Fibroblast of lung (primary cell): Measurements from ENCODE around the gene CNBD2. TPM values are rescaled to one million over a fixed set of nuclear protein-coding genes. Genes with fewer than 3 reads are reported as not detected.

Experiments
- DNase-seq, 2 donors: peaks; one replicate each; pipeline versions ENCODE4 v3.0.0 to v3.0.0-alpha.2; 2010; ENCODE audit warnings: low read depth in 2 of 2
- H2AFZ ChIP-seq: 2 replicates; pipeline ENCODE4 v1.5.1; 2012; ENCODE audit warnings: low read length, control low read depth, inconsistent platforms
- H3K27ac ChIP-seq: 2 replicates; pipeline ENCODE4 v1.5.1; 2011; ENCODE audit warnings: low read length, control low read depth; ENCODE audit not compliant: insufficient read depth
- H3K27me3 ChIP-seq: 2 replicates; pipeline ENCODE4 v1.5.1; 2011; ENCODE audit warnings: mild to moderate bottlenecking, low read length; ENCODE audit not compliant: control insufficient read depth, insufficient read depth
- H3K36me3 ChIP-seq: 2 replicates; pipeline ENCODE4 v1.5.1; 2011; ENCODE audit warnings: low read length; ENCODE audit not compliant: control insufficient read depth, insufficient read depth
- H3K4me1 ChIP-seq: 2 replicates; pipeline ENCODE4 v1.5.1; 2011; ENCODE audit warnings: low read length; ENCODE audit not compliant: control insufficient read depth, insufficient read depth; ENCODE audit errors: extremely low read depth
- H3K4me2 ChIP-seq: 2 replicates; pipeline ENCODE4 v1.5.1; 2011; ENCODE audit warnings: low read length, control low read depth; ENCODE audit not compliant: insufficient read depth; ENCODE audit errors: extremely low read depth
- H3K4me3 ChIP-seq, 4 experiments: fragments of 200-600 bp in 1 of 4; sonication (generic) in 1 of 4; replicated peaks in 1 of 4; 2 replicates each; pipeline ENCODE4 v1.5.1; 2011 to 2016; ENCODE audit warnings: low read length in 4 of 4, low read depth in 3 of 4, mild to moderate bottlenecking in 3 of 4, control low read depth in 2 of 4, inconsistent platforms in 1 of 4, mixed read lengths in 1 of 4; ENCODE audit not compliant: insufficient read depth in 1 of 4; ENCODE audit errors: control extremely low read depth in 1 of 4
- H3K79me2 ChIP-seq: 2 replicates; pipeline ENCODE4 v1.5.1; 2012; ENCODE audit warnings: mild to moderate bottlenecking, low read length, inconsistent platforms; ENCODE audit not compliant: control insufficient read depth, insufficient read depth
- H3K9ac ChIP-seq: 2 replicates; pipeline ENCODE4 v1.5.1; 2011; ENCODE audit warnings: mild to moderate bottlenecking, low read length, control low read depth; ENCODE audit not compliant: insufficient read depth
- H3K9me3 ChIP-seq: 2 replicates; pipeline ENCODE4 v1.5.1; 2012; ENCODE audit warnings: low read depth, low read length; ENCODE audit not compliant: control insufficient read depth, insufficient read depth
- H4K20me1 ChIP-seq: 2 replicates; pipeline ENCODE4 v1.5.1; 2011; ENCODE audit warnings: low read length; ENCODE audit not compliant: control insufficient read depth, insufficient read depth; ENCODE audit errors: extremely low read depth
- EZH2 ChIP-seq: IDR thresholded peaks from 2 replicates; pipeline ENCODE4 v1.5.1; 2012; ENCODE audit warnings: low read length, control low read depth, mild to moderate bottlenecking; ENCODE audit errors: missing control alignments
- polyA plus RNA-seq, 2 donors: library from polyadenylated mRNA; depleted of rRNA in 1 of 2; stranded (reverse) in 1 of 2; unstranded in 1 of 2; fragments of >200 nt; gene quantifications; 2 replicates each; pipeline ENCODE4 v1.2.1, GENCODE V29; 2011 to 2012; ENCODE audit warnings: missing spikeins in 1 of 2
- total RNA-seq: library from RNA; depleted of rRNA; stranded (reverse); fragments of >200 nt; gene quantifications from 2 replicates; pipeline ENCODE4 v1.2.1, GENCODE V29; 2014
- TF ChIP-seq, protein P1 (sequence below), 2 donors: IDR thresholded peaks in 1 of 2; conservative IDR thresholded peaks in 1 of 2; 1 replicate in 1 of 2; 2 replicates in 1 of 2; pipeline ENCODE4 v1.5.1; 2011 to 2012; ENCODE audit warnings: low read length in 2 of 2, control low read depth in 1 of 2, inconsistent platforms in 1 of 2, low read depth in 1 of 2, mild to moderate bottlenecking in 1 of 2

The CNBD2 gene
- total and polyA plus RNA-seq, 2 donors (not counting 1 experiment from before 2014, with no cell fraction given): 1.1 to 2.6 TPM

DNA sequence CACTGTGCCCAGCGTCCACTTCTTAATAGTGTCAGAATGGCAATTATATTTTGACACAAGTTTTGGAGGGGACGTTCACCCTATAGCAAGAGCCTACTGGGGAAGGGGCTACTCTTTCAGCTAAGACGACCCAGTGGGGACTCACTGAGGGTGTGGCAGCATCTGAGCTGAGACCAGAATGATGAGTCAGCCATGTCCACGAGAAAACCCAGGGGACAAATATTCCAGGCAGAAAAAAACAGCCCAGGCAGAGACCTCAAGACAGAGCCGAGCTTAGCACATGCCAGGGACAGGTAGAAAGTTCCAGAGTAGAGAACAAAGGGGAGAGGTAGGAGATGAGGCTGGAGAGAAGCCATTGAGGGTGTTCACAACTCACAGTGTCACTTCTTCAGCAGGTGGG lies 11.2 kb downstream of the CNBD2 start:
- no peaks in the 10 kb centered on the region for H3K36me3 ChIP-seq
- no peak overlapping the region for H3K4me3 ChIP-seq
- H3K79me2 ChIP-seq: no peaks in the 10 kb centered on the region
- no peaks in the 10 kb centered on the region for H3K4me1 ChIP-seq
- TF ChIP-seq EZH2: no peak
- TF ChIP-seq, protein P1, sequence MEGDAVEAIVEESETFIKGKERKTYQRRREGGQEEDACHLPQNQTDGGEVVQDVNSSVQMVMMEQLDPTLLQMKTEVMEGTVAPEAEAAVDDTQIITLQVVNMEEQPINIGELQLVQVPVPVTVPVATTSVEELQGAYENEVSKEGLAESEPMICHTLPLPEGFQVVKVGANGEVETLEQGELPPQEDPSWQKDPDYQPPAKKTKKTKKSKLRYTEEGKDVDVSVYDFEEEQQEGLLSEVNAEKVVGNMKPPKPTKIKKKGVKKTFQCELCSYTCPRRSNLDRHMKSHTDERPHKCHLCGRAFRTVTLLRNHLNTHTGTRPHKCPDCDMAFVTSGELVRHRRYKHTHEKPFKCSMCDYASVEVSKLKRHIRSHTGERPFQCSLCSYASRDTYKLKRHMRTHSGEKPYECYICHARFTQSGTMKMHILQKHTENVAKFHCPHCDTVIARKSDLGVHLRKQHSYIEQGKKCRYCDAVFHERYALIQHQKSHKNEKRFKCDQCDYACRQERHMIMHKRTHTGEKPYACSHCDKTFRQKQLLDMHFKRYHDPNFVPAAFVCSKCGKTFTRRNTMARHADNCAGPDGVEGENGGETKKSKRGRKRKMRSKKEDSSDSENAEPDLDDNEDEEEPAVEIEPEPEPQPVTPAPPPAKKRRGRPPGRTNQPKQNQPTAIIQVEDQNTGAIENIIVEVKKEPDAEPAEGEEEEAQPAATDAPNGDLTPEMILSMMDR (conservative IDR thresholded peaks at IDR 0.05 in 1 of 2, IDR thresholded peaks at IDR 0.05 in 1 of 2; ENCODE audit: low read depth in 1 of 2, low read length in 2 of 2): no peak
- no peak for DNase-seq
- H3K27me3 ChIP-seq: peaks cover 5% of the 10 kb centered on the region
- H3K9ac ChIP-seq: no peak overlapping the region
- H3K9me3 ChIP-seq: no peaks in the 10 kb centered on the region
- H2AFZ ChIP-seq: no peak overlapping the region
- no peak overlapping the region for H3K4me2 ChIP-seq
- H4K20me1 ChIP-seq: no peaks in the 10 kb centered on the region
- no peak overlapping the region for H3K27ac ChIP-seq

DNA sequence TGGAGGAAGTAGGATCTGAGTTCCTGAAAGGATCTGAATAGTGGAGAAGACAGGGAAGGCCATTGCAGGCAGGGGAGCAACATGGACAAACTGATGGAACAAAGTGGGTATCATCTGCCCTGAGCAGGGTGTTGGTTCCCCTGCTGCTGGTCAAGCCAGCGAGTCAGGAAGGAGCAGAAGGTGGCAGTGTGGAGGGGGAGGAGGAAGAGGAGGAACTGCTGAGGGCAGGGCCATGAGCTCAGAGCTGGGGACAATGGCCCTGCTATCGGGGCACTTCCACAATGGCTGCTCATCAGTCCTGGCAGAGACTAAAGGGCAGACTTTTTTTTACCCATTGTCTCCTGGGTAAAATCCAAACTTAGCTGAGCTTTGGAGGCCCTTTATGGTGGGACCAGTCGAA lies 13.6 kb downstream of the CNBD2 start:
- H3K9ac ChIP-seq: no peak overlapping the region
- no peaks in the 10 kb centered on the region for H3K4me1 ChIP-seq

DNA sequence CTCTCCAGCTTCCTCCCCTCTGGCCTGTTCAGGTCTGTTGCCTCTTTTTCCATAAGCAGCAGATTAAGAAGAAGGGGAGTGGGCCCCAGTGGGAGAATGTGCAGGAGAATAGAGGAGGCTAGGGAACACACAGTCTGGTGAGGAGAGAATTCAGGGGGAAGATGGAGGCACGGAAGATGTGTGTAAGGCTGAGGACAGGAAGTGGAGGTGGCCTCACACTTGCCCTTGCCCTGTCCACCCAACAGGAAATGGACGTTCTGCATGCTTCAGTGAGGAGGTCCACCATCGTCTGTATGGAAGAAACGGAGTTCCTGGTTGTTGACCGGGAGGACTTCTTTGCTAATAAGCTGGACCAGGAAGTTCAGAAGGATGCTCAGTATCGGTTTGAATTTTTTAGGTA lies 16.0 kb downstream of the CNBD2 start:
- Histone ChIP-seq H3K36me3 (no peaks in the 10 kb centered on the region), H3K27ac (no peak overlapping the region), H3K27me3 (no peaks in the 10 kb centered on the region), H4K20me1 (no peaks in the 10 kb centered on the region), H3K4me2 (no peak overlapping the region), H3K9me3 (no peaks in the 10 kb centered on the region), H2AFZ (no peak overlapping the region), H3K4me3 (no peak overlapping the region), H3K9ac (no peak overlapping the region), H3K79me2 (no peaks in the 10 kb centered on the region), H3K4me1 (no peaks in the 10 kb centered on the region)
- no peak for DNase-seq
- TF ChIP-seq, protein P1 (conservative IDR thresholded peaks at IDR 0.05 in 1 of 2, IDR thresholded peaks at IDR 0.05 in 1 of 2; ENCODE audit: low read depth in 1 of 2, low read length in 2 of 2): no peak
- no peak for TF ChIP-seq EZH2

More for the DNA sequence above, 13.6 kb downstream of the CNBD2 start:
- no peak overlapping the region for H3K27ac ChIP-seq
- H4K20me1 ChIP-seq: no peaks in the 10 kb centered on the region
- no peak overlapping the region for H3K4me3 ChIP-seq
- no peak overlapping the region for H3K4me2 ChIP-seq
- no peaks in the 10 kb centered on the region for H3K79me2 ChIP-seq
- no peaks in the 10 kb centered on the region for H3K27me3 ChIP-seq
- DNase-seq: no peak
- H2AFZ ChIP-seq: no peak overlapping the region
- H3K36me3 ChIP-seq: no peaks in the 10 kb centered on the region
- no peaks in the 10 kb centered on the region for H3K9me3 ChIP-seq
- no peak for TF ChIP-seq EZH2
- TF ChIP-seq, protein P1 (conservative IDR thresholded peaks at IDR 0.05 in 1 of 2, IDR thresholded peaks at IDR 0.05 in 1 of 2; ENCODE audit: low read depth in 1 of 2, low read length in 2 of 2): no peak
